ENCODE results near the gene ANKEF1. TPM values are rescaled to one million over a fixed set of nuclear protein-coding genes. Genes with fewer than 3 reads are reported as not detected.
A peak's percentile ranks its signal among the peaks of the same experiment; 100 is the strongest.

Gene ANKEF1
- total and polyA plus RNA-seq, 3 experiments from 2014 or later = 2.3 to 8.4 (median 2.6) TPM

DNA sequence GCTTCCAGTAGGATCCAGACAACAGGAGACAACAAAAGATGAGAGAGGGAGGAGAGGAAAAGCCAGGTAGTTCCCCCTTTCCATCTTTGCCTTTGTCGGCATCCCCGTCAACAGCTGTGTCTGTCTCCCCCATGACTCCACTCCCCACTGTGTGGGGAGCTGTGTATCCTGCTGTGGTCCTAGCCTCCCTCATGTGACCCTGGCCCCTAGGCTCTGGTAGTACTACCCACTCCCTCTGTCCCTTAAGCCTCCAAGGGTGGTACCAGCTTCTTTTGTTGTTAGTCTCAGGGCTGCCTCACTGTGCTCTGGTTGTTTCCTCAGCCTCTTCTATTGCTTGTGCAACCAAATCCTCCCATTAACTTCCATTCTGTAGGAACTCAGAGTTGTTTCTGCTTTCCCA is 28.7 kb downstream of the ANKEF1 start:
- Mint-ChIP-seq H3K27ac (no peak overlapping the region), H3K9me3 (peaks cover 0 to 1% (median 0%) of the 10 kb centered on the region in 5 donors), H3K36me3 (peaks cover 0 to 2% (median 2%) of the 10 kb centered on the region in 3 donors), H3K27me3 (peaks cover 8 to 36% of the 10 kb centered on the region in 2 donors), H3K4me3 (no peak overlapping the region), H3K4me1 (no peaks in the 10 kb centered on the region)
- POLR2A ChIA-PET = no interaction called here
- no peaks in the 10 kb centered on the region for H3K9me3 ChIP-seq (ENCODE audit: low read length)
- no peaks in the 10 kb centered on the region for H3K4me1 ChIP-seq (ENCODE audit: insufficient read depth, low read length)
- CTCF ChIA-PET = no interaction called here
- no peak for DNase-seq
- no peaks in the 10 kb centered on the region for H3K27me3 ChIP-seq (ENCODE audit: insufficient read depth, low read length, poor library complexity, severe bottlenecking)
- H3K4me3 ChIP-seq (ENCODE audit: low read length) = no peak overlapping the region
- H3K27ac ChIP-seq (ENCODE audit: low read depth, low read length) = no peak overlapping the region
- H3K36me3 ChIP-seq (ENCODE audit: insufficient read depth, low read length) = no peaks in the 10 kb centered on the region

DNA sequence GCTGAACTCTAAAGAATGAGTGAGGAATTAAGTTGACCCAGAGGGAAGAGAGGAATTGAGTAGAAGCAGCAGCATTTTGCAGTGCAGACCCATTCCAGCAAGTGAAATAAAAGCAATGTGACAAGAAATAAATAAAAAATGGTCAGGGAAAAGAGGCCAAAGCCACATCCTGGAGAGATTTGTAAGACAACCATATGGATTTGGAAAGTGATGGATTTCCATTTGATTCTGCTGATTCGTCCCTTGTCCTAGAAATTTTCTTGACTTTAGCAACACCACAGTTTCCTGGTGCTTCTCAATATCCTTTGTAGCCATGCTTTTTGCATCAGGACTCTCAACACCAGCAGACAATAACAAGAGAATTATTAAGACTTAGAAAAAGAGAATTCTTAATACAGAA is 29.8 kb downstream of the ANKEF1 start:
- peaks cover 0 to 1% (median 0%) of the 10 kb centered on the region in 5 donors for H3K9me3 Mint-ChIP-seq
- no peak overlapping the region for H3K4me3 Mint-ChIP-seq
- Histone ChIP-seq H3K4me1 (ENCODE audit: insufficient read depth, low read length) (no peaks in the 10 kb centered on the region), H3K27me3 (ENCODE audit: insufficient read depth, low read length, poor library complexity, severe bottlenecking) (no peaks in the 10 kb centered on the region), H3K36me3 (ENCODE audit: insufficient read depth, low read length) (no peaks in the 10 kb centered on the region), H3K27ac (ENCODE audit: low read depth, low read length) (no peak overlapping the region), H3K9me3 (ENCODE audit: low read length) (no peaks in the 10 kb centered on the region), H3K4me3 (ENCODE audit: low read length) (no peak overlapping the region)
- no peak overlapping the region for H3K27ac Mint-ChIP-seq
- ChIA-PET CTCF (no interaction called here), POLR2A (no interaction called here)
- H3K36me3 Mint-ChIP-seq = no peaks in the 10 kb centered on the region
- DNase-seq = no peak
- no peaks in the 10 kb centered on the region for H3K4me1 Mint-ChIP-seq
- H3K27me3 Mint-ChIP-seq = peaks cover 10 to 44% of the 10 kb centered on the region in 2 donors

DNA sequence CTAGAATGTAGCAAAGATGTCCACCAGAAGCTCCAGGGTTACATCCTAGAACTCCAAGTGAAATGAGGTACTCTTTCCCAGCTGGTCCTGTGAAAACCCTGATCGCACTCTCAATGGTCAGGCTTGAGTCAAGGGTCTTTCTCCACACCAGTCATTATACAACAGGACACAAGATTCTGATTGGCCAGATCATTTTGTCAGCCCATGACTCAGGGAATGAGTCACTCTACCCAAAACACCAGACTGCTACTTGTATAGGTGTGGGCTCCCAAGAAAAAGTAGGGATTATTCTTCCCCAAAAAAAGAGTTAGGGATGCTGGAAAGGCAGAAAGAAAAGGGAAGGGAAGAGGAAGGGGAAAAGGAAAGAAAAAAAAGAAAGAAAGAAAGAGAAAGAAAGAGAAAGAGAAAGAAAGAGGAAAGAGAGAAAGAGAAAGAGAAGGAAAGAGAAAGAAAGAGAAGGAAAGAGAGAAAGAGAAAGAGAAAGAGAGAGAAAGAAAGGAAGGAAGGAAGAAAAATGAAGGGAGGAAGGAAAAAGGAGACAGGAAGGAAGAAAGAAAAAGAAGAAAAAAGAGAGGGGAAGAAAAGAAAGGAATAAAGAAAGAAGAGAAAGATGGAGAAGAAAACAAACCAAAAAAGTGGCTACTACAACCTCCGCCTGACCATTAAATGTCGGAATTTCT is 30.5 kb downstream of the ANKEF1 start:
- DNase-seq = no peak
- no peaks in the 10 kb centered on the region for H3K9me3 ChIP-seq (ENCODE audit: low read length)
- Mint-ChIP-seq H3K27me3 (peaks cover 14 to 46% of the 10 kb centered on the region in 2 donors), H3K4me1 (no peaks in the 10 kb centered on the region), H3K27ac (no peak overlapping the region), H3K4me3 (no peak overlapping the region), H3K9me3 (peaks cover 0 to 1% (median 0%) of the 10 kb centered on the region in 5 donors), H3K36me3 (no peaks in the 10 kb centered on the region)
- CTCF ChIA-PET = no interaction called here
- no peak overlapping the region for H3K27ac ChIP-seq (ENCODE audit: low read depth, low read length)
- no peaks in the 10 kb centered on the region for H3K27me3 ChIP-seq (ENCODE audit: insufficient read depth, low read length, poor library complexity, severe bottlenecking)
- H3K36me3 ChIP-seq (ENCODE audit: insufficient read depth, low read length) = no peaks in the 10 kb centered on the region
- H3K4me1 ChIP-seq (ENCODE audit: insufficient read depth, low read length) = no peaks in the 10 kb centered on the region
- H3K4me3 ChIP-seq (ENCODE audit: low read length) = no peak overlapping the region
- POLR2A ChIA-PET = no interaction called here

DNA sequence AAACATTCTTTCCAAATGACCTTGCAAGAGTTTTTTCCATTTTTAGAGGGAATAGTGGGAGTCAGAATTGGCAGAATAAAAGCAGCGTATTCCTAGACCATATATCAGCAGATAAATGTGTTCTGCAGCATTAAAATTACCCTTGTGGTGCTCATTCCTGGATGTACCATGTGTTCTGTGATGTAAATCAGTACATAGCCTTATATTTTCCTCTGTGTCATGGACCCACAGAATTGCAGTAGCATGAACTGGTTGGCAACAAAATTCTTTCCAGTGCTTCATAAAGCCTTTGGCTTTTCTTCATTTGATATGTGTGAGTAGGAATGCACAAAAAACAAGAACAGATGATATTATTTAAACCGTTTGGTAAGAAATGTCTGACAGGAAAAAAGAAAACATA is 32.5 kb downstream of the ANKEF1 start:
- no peaks in the 10 kb centered on the region for H3K4me1 Mint-ChIP-seq
- Histone ChIP-seq H3K27me3 (ENCODE audit: insufficient read depth, low read length, poor library complexity, severe bottlenecking) (no peaks in the 10 kb centered on the region), H3K4me1 (ENCODE audit: insufficient read depth, low read length) (no peaks in the 10 kb centered on the region), H3K9me3 (ENCODE audit: low read length) (no peaks in the 10 kb centered on the region), H3K27ac (ENCODE audit: low read depth, low read length) (no peak overlapping the region), H3K36me3 (ENCODE audit: insufficient read depth, low read length) (no peaks in the 10 kb centered on the region), H3K4me3 (ENCODE audit: low read length) (no peak overlapping the region)
- no peak overlapping the region for H3K27ac Mint-ChIP-seq
- DNase-seq = no peak
- ChIA-PET POLR2A (no interaction called here), CTCF (no interaction called here)
- H3K9me3 Mint-ChIP-seq = peaks cover 0 to 4% (median 0%) of the 10 kb centered on the region in 5 donors
- no peak overlapping the region for H3K4me3 Mint-ChIP-seq
- peaks cover 17 to 53% of the 10 kb centered on the region in 2 donors for H3K27me3 Mint-ChIP-seq
- H3K36me3 Mint-ChIP-seq = no peaks in the 10 kb centered on the region

DNA sequence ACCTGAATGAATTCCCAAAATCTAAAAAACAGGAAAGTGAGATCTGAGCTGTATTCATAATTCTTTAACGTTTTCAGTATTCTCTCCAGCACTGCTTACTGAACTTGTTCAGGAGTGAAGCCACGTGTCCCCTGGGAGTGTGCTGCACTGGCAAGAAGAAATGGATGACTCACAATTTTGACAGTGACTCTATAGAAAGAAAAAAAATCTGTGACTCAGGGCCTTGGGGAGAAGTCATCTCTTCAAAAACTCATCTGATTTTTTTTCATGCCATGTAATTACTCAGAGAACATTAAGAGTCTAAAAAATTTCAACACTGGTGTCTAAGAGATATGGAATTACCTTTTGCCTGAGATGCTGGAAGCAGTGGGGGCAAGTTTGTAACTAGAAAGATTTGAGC is 39.7 kb downstream of the ANKEF1 start:
- no peaks in the 10 kb centered on the region for H3K4me1 Mint-ChIP-seq
- Histone ChIP-seq H3K4me3 (ENCODE audit: low read length) (no peak overlapping the region), H3K27me3 (ENCODE audit: insufficient read depth, low read length, poor library complexity, severe bottlenecking) (no peaks in the 10 kb centered on the region), H3K36me3 (ENCODE audit: insufficient read depth, low read length) (no peaks in the 10 kb centered on the region), H3K9me3 (ENCODE audit: low read length) (no peaks in the 10 kb centered on the region), H3K4me1 (ENCODE audit: insufficient read depth, low read length) (no peaks in the 10 kb centered on the region), H3K27ac (ENCODE audit: low read depth, low read length) (no peak overlapping the region)
- no peak overlapping the region for H3K27ac Mint-ChIP-seq
- no peaks in the 10 kb centered on the region for H3K36me3 Mint-ChIP-seq
- H3K27me3 Mint-ChIP-seq = peaks cover 20 to 40% of the 10 kb centered on the region in 2 donors
- no peak overlapping the region for H3K4me3 Mint-ChIP-seq
- ChIA-PET POLR2A (no interaction called here), CTCF (no interaction called here)
- DNase-seq = no peak
- H3K9me3 Mint-ChIP-seq = peaks cover 0 to 3% (median 0%) of the 10 kb centered on the region in 5 donors

DNA sequence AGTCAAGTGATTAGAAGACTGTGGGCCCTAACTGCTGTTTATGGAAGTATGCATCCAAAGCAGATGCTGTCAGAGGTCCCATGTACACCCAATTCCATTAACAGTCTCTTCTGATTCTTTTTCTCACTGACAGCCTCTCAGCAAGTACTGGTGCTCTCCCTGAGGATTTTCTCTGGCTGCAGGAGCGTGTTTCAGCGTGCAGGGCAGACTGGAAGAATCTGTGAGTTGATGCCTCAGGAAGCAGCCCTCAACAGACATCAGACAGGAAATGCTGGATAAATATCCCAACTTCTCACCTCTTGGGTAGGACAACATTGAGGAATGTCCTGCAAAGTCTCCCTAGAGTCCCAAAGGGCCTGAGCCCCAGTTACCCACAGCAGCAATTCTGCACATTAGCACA is 40.8 kb downstream of the ANKEF1 start:
- Mint-ChIP-seq H3K4me1 (no peaks in the 10 kb centered on the region), H3K9me3 (peaks cover 0 to under 1% (median 0%) of the 10 kb centered on the region in 5 donors), H3K36me3 (no peaks in the 10 kb centered on the region), H3K27me3 (peaks cover 14 to 35% of the 10 kb centered on the region in 2 donors), H3K4me3 (peak overlapping the region in 1 of 7 donors; percentile 41), H3K27ac (no peak overlapping the region)
- POLR2A ChIA-PET = no interaction called here
- H3K27ac ChIP-seq (ENCODE audit: low read depth, low read length) = no peak overlapping the region
- H3K4me1 ChIP-seq (ENCODE audit: insufficient read depth, low read length) = no peaks in the 10 kb centered on the region
- no peaks in the 10 kb centered on the region for H3K36me3 ChIP-seq (ENCODE audit: insufficient read depth, low read length)
- CTCF ChIA-PET = interaction anchor here (1.0 kb wide), 1 partner anchor 98 kb away, joined by 3 read pairs; no protein-coding TSS in a partner anchor
- no peaks in the 10 kb centered on the region for H3K9me3 ChIP-seq (ENCODE audit: low read length)
- H3K4me3 ChIP-seq (ENCODE audit: low read length) = no peak overlapping the region
- DNase-seq = no peak
- no peaks in the 10 kb centered on the region for H3K27me3 ChIP-seq (ENCODE audit: insufficient read depth, low read length, poor library complexity, severe bottlenecking)

DNA sequence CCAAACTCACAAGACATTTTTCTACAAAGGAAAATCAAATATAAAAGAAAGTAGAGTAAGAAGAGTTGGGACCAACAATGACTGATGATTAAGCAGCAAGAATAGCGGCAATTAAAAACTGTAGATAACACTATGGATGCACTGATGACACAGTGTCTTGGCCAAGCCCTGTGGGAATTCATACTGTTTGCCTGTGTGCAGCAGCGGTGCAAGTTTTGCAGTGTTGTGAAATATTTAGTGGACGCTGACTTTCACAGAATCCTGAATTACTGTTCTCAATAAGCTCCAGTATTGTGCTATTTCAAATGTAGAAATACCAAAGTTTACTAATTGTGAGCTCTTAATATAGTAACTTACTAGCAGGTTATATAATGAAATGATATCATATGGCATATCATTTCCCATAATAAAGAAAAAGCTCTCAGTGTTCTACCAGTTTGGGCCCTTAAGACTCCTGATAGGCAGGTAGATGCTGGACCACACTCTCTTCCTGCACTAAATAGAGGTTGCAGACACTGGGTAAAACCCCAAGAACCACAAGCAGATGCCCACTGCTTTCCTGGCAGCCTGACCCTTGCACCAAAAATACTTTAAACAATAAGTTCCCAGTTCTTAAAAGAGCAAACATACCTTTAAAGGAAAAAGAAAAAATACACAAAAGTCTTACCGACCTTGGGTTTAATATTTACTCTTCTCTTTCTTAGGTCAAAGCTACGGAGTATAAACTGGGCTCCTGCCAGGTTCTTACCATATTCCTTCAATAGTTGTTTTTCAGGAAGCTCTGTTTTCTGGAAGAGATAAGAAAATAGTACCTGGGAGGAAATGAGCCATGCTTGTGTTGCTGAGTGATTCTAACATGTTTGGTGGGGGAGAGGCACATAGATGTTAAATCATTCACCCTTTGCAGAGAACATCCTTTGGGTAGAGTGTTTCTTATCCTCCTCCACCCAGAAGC is 41.6 kb downstream of the ANKEF1 start:
- no peak overlapping the region for H3K4me3 Mint-ChIP-seq
- CTCF ChIA-PET = interaction anchor here (1.0 kb wide), 2 partner anchors 15 to 99 kb away, joined by 3 read pairs; no protein-coding TSS in a partner anchor
- no peaks in the 10 kb centered on the region for H3K4me1 ChIP-seq (ENCODE audit: insufficient read depth, low read length)
- no peaks in the 10 kb centered on the region for H3K4me1 Mint-ChIP-seq
- no peak overlapping the region for H3K4me3 ChIP-seq (ENCODE audit: low read length)
- no peaks in the 10 kb centered on the region for H3K9me3 ChIP-seq (ENCODE audit: low read length)
- peaks cover 13 to 30% of the 10 kb centered on the region in 2 donors for H3K27me3 Mint-ChIP-seq
- POLR2A ChIA-PET = no interaction called here
- no peaks in the 10 kb centered on the region for H3K36me3 Mint-ChIP-seq
- no peaks in the 10 kb centered on the region for H3K27me3 ChIP-seq (ENCODE audit: insufficient read depth, low read length, poor library complexity, severe bottlenecking)
- no peak overlapping the region for H3K27ac Mint-ChIP-seq
- H3K9me3 Mint-ChIP-seq = no peaks in the 10 kb centered on the region
- DNase-seq = no peak
- H3K27ac ChIP-seq (ENCODE audit: low read depth, low read length) = no peak overlapping the region
- H3K36me3 ChIP-seq (ENCODE audit: insufficient read depth, low read length) = no peaks in the 10 kb centered on the region

DNA sequence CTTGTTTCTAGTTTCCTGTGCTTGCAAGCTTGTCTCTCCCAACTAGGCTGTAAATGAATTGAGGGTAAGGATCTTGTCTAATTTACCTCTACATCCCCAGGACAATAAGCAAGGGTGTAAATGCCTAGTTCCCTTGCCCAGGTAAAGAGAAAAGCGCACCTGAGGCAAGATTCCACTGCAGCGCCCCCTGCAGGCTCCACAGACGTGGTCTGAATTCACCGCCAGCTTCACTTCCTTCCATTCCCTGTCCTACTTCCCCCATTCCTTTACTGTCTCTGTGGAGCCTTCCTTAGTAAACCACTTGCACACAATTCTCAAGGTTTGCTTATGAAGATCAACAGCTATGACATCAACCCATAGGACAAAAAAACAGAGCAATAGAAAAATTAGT is 42.3 kb downstream of the ANKEF1 start:
- DNase-seq = no peak
- Mint-ChIP-seq H3K4me3 (no peak overlapping the region), H3K9me3 (no peaks in the 10 kb centered on the region), H3K27ac (peak overlapping the region in 1 of 8 donors; percentile 16), H3K36me3 (no peaks in the 10 kb centered on the region), H3K4me1 (no peaks in the 10 kb centered on the region), H3K27me3 (peaks cover 14 to 30% of the 10 kb centered on the region in 2 donors)
- H3K4me3 ChIP-seq (ENCODE audit: low read length) = no peak overlapping the region
- no peaks in the 10 kb centered on the region for H3K9me3 ChIP-seq (ENCODE audit: low read length)
- H3K4me1 ChIP-seq (ENCODE audit: insufficient read depth, low read length) = no peaks in the 10 kb centered on the region
- CTCF ChIA-PET = interaction anchor here (2.9 kb wide), 1 partner anchor 13 kb away, joined by 14 read pairs; no protein-coding TSS in a partner anchor
- POLR2A ChIA-PET = no interaction called here
- no peaks in the 10 kb centered on the region for H3K36me3 ChIP-seq (ENCODE audit: insufficient read depth, low read length)
- no peak overlapping the region for H3K27ac ChIP-seq (ENCODE audit: low read depth, low read length)
- no peaks in the 10 kb centered on the region for H3K27me3 ChIP-seq (ENCODE audit: insufficient read depth, low read length, poor library complexity, severe bottlenecking)

Measured in CD8-positive, alpha-beta memory T cell (primary cell).